Activated naive CD8-positive, alpha-beta T cell treated with anti-CD3 and anti-CD28 coated beads, Interleukin-2, amount 50 U/mL, for 24 hours (primary cell): Measurements from ENCODE around the gene KLF7.

Source experiments
- ATAC-seq: fragments of 150-1000 bp; cut with Tn5 transposase; one replicate; pipeline ENCODE4 v1.10.0; 2021
- DNase-seq: peaks from one replicate; pipeline ENCODE4 v3.0.0; 2021
- H3K27ac Mint-ChIP-seq: one replicate; pipeline ENCODE4 v1.8.0; 2021; ENCODE audit warnings: mild to moderate bottlenecking, mixed read lengths
- H3K27me3 Mint-ChIP-seq: one replicate; pipeline ENCODE4 v1.8.0; 2021; ENCODE audit warnings: mixed read lengths
- H3K36me3 Mint-ChIP-seq: one replicate; pipeline ENCODE4 v1.8.0; 2021; ENCODE audit warnings: low read depth, mixed read lengths
- H3K4me1 Mint-ChIP-seq: one replicate; pipeline ENCODE4 v1.8.0; 2021; ENCODE audit warnings: mixed read lengths
- H3K4me3 Mint-ChIP-seq: one replicate; pipeline ENCODE4 v1.8.0; 2021; ENCODE audit warnings: mild to moderate bottlenecking, moderate library complexity, mixed read lengths
- H3K9me3 Mint-ChIP-seq: one replicate; pipeline ENCODE4 v1.8.0; 2021; ENCODE audit warnings: mixed read lengths

Gene KLF7

GRCh38 chr2:207165121-207166038, at the start of gene KLF7:
Gene KLF7, minus strand, starts transcription at chr2:207165948. Its CDS starts 380 bp downstream, at chr2:207165568.
- ATAC-seq (no peak), DNase-seq (peak; percentile 54)
- Mint-ChIP-seq H3K36me3 (no peaks in the 10 kb centered on the region), H3K9me3 (no peaks in the 10 kb centered on the region), H3K27ac (peak within 1 kb of the TSS; percentile 92), H3K27me3 (peaks cover 2% of the 10 kb centered on the region), H3K4me1 (peaks cover 57% of the 10 kb centered on the region), H3K4me3 (peak within 1 kb of the TSS; percentile 94)

GRCh38 chr2:207215308-207215707, 49.6 kb upstream of the KLF7 start:
- DNase-seq: no peak
- ATAC-seq: no peak
- H3K4me3 Mint-ChIP-seq: no peak overlapping the region
- peaks cover 32% of the 10 kb centered on the region for H3K4me1 Mint-ChIP-seq
- peaks cover 3% of the 10 kb centered on the region for H3K9me3 Mint-ChIP-seq
- no peaks in the 10 kb centered on the region for H3K36me3 Mint-ChIP-seq
- H3K27ac Mint-ChIP-seq: no peak overlapping the region
- peaks cover 4% of the 10 kb centered on the region for H3K27me3 Mint-ChIP-seq

- peaks cover 29% of the 10 kb centered on the region for H3K4me1 Mint-ChIP-seq
- no peaks in the 10 kb centered on the region for H3K36me3 Mint-ChIP-seq
- H3K4me3 Mint-ChIP-seq: peak overlapping the region; percentile 9
- H3K27me3 Mint-ChIP-seq: peaks cover 4% of the 10 kb centered on the region
- peak overlapping the region; percentile 10 for H3K27ac Mint-ChIP-seq
- DNase-seq (no peak), ATAC-seq (peak; percentile 49)
- peaks cover 3% of the 10 kb centered on the region for H3K9me3 Mint-ChIP-seq
Observed at GRCh38 chr2:207214446-207214845, 48.7 kb upstream of the KLF7 start.

GRCh38 chr2:207206011-207206410, 40.3 kb upstream of the KLF7 start:
- no peaks in the 10 kb centered on the region for H3K4me1 Mint-ChIP-seq
- DNase-seq (no peak), ATAC-seq (no peak)
- no peaks in the 10 kb centered on the region for H3K36me3 Mint-ChIP-seq
- H3K27me3 Mint-ChIP-seq: no peaks in the 10 kb centered on the region
- no peaks in the 10 kb centered on the region for H3K9me3 Mint-ChIP-seq
- H3K4me3 Mint-ChIP-seq: no peak overlapping the region
- H3K27ac Mint-ChIP-seq: no peak overlapping the region

GRCh38 chr2:207205173-207205957, 39.6 kb upstream of the KLF7 start:
- Mint-ChIP-seq H3K9me3 (no peaks in the 10 kb centered on the region), H3K27me3 (no peaks in the 10 kb centered on the region), H3K4me1 (no peaks in the 10 kb centered on the region), H3K4me3 (no peak overlapping the region), H3K36me3 (no peaks in the 10 kb centered on the region), H3K27ac (no peak overlapping the region)
- DNase-seq (no peak), ATAC-seq (no peak)

GRCh38 chr2:207203056-207203455, 37.3 kb upstream of the KLF7 start:
- H3K4me3 Mint-ChIP-seq: no peak overlapping the region
- no peaks in the 10 kb centered on the region for H3K27me3 Mint-ChIP-seq

GRCh38 chr2:207202645-207203044, 36.9 kb upstream of the KLF7 start:
- Mint-ChIP-seq H3K9me3 (peaks cover 5% of the 10 kb centered on the region), H3K4me3 (no peak overlapping the region), H3K27me3 (no peaks in the 10 kb centered on the region), H3K4me1 (no peaks in the 10 kb centered on the region), H3K27ac (no peak overlapping the region), H3K36me3 (no peaks in the 10 kb centered on the region)
- DNase-seq: peak; percentile 20
- ATAC-seq: no peak

More at GRCh38 chr2:207203056-207203455, 37.3 kb upstream of the KLF7 start:
- Mint-ChIP-seq H3K27ac (no peak overlapping the region), H3K4me1 (no peaks in the 10 kb centered on the region), H3K9me3 (peaks cover 5% of the 10 kb centered on the region), H3K36me3 (no peaks in the 10 kb centered on the region)
- no peak for DNase-seq
- no peak for ATAC-seq

- no peaks in the 10 kb centered on the region for H3K4me1 Mint-ChIP-seq
- DNase-seq: no peak
- no peak overlapping the region for H3K27ac Mint-ChIP-seq
- H3K4me3 Mint-ChIP-seq: no peak overlapping the region
- H3K9me3 Mint-ChIP-seq: peaks cover 5% of the 10 kb centered on the region
- H3K36me3 Mint-ChIP-seq: no peaks in the 10 kb centered on the region
- H3K27me3 Mint-ChIP-seq: no peaks in the 10 kb centered on the region
- no peak for ATAC-seq
Observed at GRCh38 chr2:207201416-207201815, 35.7 kb upstream of the KLF7 start.

- ATAC-seq: no peak
- Mint-ChIP-seq H3K9me3 (peaks cover 5% of the 10 kb centered on the region), H3K4me1 (no peaks in the 10 kb centered on the region), H3K27me3 (no peaks in the 10 kb centered on the region), H3K27ac (no peak overlapping the region), H3K4me3 (no peak overlapping the region), H3K36me3 (no peaks in the 10 kb centered on the region)
- no peak for DNase-seq
Observed at GRCh38 chr2:207200136-207200535, 34.4 kb upstream of the KLF7 start.

- no peak for ATAC-seq
- H3K36me3 Mint-ChIP-seq: no peaks in the 10 kb centered on the region
- H3K4me3 Mint-ChIP-seq: no peak overlapping the region
- peaks cover 4% of the 10 kb centered on the region for H3K4me1 Mint-ChIP-seq
- H3K27me3 Mint-ChIP-seq: no peaks in the 10 kb centered on the region
- H3K27ac Mint-ChIP-seq: no peak overlapping the region
- no peak for DNase-seq
- H3K9me3 Mint-ChIP-seq: peaks cover 5% of the 10 kb centered on the region
Observed at GRCh38 chr2:207194028-207194427, 28.3 kb upstream of the KLF7 start.

GRCh38 chr2:207188626-207189419, 23.1 kb upstream of the KLF7 start:
- peaks cover 9% of the 10 kb centered on the region for H3K9me3 Mint-ChIP-seq
- H3K4me1 Mint-ChIP-seq: peaks cover 12% of the 10 kb centered on the region
- H3K36me3 Mint-ChIP-seq: peaks cover 2% of the 10 kb centered on the region
- no peak for ATAC-seq
- H3K4me3 Mint-ChIP-seq: no peak overlapping the region
- DNase-seq: no peak
- H3K27me3 Mint-ChIP-seq: no peaks in the 10 kb centered on the region
- H3K27ac Mint-ChIP-seq: no peak overlapping the region

- H3K27ac Mint-ChIP-seq: no peak overlapping the region
- ATAC-seq: no peak
- DNase-seq: no peak
- H3K4me3 Mint-ChIP-seq: no peak overlapping the region
- no peaks in the 10 kb centered on the region for H3K27me3 Mint-ChIP-seq
- H3K36me3 Mint-ChIP-seq: peaks cover 2% of the 10 kb centered on the region
- peaks cover 8% of the 10 kb centered on the region for H3K4me1 Mint-ChIP-seq
- peaks cover 9% of the 10 kb centered on the region for H3K9me3 Mint-ChIP-seq
Observed at GRCh38 chr2:207185372-207185771, 19.6 kb upstream of the KLF7 start.

GRCh38 chr2:207184768-207185167, 19.0 kb upstream of the KLF7 start:
- Mint-ChIP-seq H3K4me3 (no peak overlapping the region), H3K27ac (no peak overlapping the region), H3K27me3 (no peaks in the 10 kb centered on the region), H3K4me1 (peaks cover 8% of the 10 kb centered on the region), H3K9me3 (peaks cover 9% of the 10 kb centered on the region), H3K36me3 (peaks cover 2% of the 10 kb centered on the region)
- no peak for DNase-seq
- peak; percentile 75 for ATAC-seq

GRCh38 chr2:207184348-207184747, 18.6 kb upstream of the KLF7 start:
- H3K27ac Mint-ChIP-seq: no peak overlapping the region
- peaks cover 9% of the 10 kb centered on the region for H3K9me3 Mint-ChIP-seq
- ATAC-seq: no peak
- peaks cover 8% of the 10 kb centered on the region for H3K4me1 Mint-ChIP-seq
- DNase-seq: no peak
- peaks cover 2% of the 10 kb centered on the region for H3K36me3 Mint-ChIP-seq
- no peaks in the 10 kb centered on the region for H3K27me3 Mint-ChIP-seq
- no peak overlapping the region for H3K4me3 Mint-ChIP-seq
